SKM-1 treated with dmso at 0.1 percent for 144 hours (cell line): ENCODE results near the gene PATJ.
A peak's percentile ranks its signal among the peaks of the same experiment; 100 is the strongest.

Source experiments
- DNase-seq: peaks from one replicate; lab custom pipeline; 2025; ENCODE audit not compliant: unreplicated experiment; lab: John Stamatoyannopoulos, UW

The PATJ gene

DNA sequence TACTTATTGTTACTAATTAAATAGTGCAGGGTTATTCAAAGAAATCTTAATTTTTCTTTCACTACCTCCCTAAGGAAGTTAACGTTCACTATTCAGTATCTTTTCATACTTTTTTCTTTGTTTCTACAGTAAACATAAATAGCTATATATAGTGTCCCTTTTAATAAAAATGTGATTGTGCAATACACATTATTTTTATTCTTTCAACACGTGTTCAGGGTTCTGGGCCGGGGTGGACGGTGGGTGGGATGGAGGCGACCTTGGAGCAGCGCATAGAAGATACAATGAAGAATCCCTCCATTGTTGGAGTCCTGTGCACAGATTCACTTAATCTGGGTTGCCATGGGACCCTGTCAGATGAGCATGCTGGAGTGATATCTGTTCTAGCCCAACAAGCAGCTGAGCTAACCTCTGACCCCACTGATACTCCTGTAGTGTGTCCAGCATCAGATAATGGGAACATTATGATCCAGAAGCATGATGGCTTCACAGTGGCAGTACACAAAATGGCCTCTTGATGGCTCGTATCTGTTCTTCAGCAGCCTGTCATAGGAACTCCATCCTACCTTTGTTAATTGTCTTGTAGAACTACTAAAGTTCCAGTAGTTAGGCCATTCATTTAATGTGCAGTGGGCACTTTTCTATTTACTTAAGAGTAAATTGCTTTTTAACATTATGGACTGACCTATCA is 296.5 kb downstream of the PATJ start:
- DNase-seq: no peak

DNA sequence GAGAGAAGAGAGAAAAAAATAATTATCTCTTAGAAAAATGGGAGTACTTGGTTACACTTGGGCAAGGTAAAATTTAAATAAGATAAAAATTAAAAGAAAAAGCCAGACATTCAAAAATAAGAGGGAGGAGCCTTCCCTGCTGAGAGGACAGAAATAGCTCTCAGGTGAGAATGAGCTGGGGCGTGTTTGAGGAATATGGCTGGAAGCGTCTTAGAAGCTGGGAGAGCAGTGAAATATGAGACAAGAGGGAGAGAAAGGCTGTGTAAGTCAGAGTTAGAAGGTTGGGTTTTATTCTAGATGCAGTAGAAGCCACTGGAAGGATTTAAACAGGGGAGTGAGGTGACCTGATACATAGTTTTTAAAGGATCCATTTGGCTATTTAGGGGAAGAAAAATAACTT is 298.2 kb downstream of the PATJ start:
- DNase-seq: no peak

DNA sequence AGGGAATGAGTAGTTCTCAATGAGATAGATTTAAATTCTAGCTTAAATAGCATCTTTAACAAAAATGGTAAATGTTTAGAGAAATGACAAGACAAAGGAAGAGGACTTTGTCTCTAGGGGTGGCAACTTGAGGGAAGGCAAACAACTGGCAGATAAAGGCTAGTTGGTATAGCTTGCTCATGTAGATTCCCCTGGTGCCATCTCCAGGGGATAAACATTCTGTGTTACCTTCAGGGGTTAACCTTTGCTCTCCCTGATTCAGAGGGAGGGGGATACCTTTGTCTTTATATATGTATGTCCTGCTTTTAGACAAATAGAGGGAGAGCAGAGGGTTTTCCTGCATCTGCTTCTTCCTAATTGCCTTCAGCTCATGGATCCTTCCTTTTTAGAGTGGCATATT is 298.7 kb downstream of the PATJ start:
- no peak for DNase-seq

DNA sequence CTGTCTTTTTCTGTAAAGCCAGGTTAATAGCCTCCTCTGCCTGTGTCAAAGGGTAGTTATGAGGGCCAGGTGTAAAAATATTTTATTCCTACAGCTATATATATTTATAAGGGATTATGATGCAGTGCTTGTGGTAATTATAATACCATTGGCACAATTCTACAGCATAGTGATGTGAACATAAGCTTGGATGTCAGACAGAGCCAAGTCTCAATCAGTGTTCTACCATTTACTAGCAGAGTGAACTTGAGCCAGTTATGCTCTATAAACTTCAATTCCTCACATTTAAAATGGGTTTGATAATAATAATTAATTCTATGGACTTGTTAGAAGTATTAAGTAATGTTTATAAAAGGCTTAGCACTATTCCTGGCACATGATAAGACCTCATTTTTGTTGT is 300.9 kb downstream of the PATJ start:
- DNase-seq: no peak

DNA sequence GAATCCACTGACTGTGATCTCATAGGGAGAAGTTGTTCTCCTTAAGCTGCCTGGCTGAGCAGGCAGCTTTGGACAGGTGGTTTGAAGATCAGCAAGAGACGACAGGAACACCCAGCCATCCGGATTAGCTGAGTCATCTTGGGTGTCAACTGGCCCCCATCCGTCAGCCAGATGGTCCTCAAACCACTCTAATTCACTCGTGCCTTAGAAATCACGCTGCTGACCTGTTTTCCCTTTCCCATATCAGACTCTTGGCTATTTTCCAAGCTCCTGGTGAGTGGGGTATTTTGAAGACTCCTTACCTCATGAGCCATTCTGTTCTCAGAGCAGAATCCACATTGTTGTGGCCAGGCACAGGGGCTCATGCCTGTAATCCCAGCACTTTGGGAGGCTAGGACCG is 303.3 kb downstream of the PATJ start:
- no peak for DNase-seq

DNA sequence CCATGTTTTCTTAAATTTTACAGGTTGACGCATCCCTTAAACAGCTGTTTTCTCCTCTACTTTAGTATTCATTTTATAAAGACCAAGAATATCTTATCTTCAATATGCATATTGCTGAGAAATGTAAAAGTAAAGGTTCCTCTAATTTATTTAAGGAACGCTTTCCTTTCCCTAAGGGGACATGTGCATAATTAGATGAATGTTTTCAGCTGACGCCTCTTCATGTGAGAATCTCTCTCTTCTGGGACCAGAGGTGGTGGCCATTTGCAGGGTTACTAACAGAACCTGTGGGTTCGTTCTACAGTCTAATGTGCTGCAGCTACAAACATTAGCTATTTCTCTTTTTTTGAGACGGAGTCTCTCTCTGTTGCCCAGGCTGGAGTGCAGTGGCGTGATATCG is 304.6 kb downstream of the PATJ start:
- DNase-seq: no peak

DNA sequence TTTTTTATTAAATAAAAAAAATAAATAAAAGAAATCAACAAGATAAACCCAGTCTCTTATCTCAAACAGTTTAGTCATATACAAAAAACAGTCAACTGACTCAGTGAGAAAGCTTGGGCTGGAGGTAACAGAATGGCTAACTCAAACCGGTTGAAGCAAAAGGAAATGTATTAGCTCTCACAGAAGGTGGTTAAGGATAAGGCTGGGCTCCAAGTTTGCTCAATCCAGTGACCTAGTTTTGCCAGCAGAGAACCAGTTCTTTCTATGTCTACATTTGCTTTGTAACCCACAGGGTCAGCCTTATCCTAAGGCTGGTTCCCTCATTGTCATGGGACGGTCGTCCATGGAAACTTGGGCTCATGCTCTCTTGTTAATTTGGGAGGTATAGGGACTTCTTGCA is 307.9 kb downstream of the PATJ start:
- no peak for DNase-seq

DNA sequence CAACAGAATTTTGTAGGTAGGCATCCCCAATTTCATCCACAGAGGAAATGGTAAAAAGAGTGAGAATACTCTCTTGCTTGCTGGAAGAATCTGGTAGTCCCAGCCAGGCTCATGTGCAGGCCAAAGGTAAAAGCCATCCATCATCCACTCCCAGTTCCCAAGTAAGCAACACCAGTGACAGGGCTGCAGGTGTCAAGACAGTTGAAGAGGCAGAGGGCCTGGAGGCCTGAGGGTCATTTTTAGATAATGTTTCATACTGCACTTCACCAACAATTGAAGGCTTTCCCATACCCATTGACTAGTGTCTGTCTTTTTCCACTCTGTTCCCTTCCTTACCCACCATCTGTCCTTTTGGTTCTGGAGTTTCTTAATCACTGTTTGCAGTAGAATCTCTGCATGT is 310.7 kb downstream of the PATJ start:
- DNase-seq: no peak

DNA sequence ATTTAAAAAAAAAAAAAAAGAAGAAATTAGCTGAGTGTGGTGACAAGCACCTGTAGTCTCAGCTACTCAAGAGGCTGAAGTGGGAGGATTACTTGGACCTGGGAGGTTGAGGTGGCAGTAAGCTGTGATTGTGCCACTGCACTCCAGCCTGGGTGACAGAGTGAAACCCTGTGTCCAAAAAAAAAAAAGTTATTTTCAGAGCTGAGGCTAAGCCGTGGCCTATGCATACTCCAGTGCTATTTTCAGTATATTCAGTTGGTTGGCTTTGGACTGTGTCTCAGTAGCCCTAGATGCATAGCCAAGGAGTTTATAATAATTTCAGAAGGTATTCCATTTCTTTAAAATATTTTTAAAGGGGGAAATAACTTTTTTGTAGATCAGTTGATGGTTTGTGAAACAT is 311.9 kb downstream of the PATJ start:
- no peak for DNase-seq

DNA sequence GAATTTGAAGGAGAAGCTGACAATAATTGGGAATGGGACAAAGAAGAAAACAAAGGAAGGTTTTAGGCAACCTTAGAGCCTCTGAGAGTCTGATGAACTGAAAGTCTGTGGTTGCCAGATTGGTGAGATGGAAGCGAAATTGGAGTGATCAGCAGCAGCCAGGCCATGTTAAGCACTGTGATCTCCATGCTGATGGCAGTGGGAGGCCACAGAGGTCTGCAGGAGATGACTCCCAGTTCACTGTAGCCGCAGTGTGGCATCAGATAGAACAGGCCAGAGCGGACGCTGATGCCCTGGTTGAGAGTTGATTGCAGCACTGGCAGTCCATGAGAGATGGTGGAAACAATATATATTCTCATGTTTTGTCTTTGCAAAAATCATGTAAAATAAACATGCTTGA is 314.9 kb downstream of the PATJ start:
- DNase-seq: no peak

DNA sequence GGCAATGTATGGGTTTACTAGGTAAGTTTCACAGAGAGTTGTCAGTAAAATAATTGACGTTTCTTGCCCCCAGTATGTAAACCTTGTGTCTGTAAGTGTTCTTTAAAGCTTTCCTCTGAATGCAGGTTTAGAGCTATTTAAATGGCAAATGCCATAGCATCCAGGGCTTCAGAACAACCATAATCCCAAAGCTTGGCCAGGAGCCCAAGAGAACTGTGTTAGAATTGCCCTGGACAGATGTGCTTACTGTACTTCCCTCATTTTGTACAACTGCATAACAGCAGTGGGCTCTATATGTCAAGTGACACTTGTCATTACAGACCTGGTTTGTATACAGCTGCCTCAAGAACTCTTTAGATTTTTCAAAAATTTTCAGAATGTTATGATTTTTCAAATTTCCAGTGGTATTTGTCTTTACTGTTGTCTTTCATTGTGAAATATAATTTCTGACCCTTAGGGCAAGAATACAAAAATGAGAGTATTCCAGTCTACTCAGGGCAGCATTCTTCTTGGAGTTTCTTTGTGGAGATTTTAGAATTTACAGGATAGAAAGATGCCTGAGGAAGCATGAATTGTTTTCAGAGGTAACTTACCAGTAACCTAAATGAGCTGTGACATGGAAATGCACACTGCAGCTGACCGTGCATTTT is 315.5 kb downstream of the PATJ start:
- no peak for DNase-seq

DNA sequence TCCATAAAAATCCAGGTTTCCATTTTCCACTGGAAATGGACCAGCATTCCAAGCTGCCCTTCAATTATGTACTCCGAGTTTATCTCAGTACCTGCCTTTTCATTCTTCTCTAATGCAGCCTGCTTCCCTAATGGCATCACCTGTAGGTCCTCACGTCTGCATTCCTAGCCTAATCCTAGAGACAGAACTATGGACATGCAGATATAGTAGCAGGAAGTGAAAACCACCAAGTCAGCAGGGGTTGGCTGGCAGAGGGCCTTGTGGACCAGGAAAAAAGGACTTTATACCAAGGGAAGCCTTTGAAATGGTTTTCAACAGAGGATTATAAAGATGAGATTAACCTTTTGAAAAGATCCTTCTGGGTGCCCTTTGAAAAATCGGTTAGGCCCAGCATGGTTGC is 316.7 kb downstream of the PATJ start:
- no peak for DNase-seq

DNA sequence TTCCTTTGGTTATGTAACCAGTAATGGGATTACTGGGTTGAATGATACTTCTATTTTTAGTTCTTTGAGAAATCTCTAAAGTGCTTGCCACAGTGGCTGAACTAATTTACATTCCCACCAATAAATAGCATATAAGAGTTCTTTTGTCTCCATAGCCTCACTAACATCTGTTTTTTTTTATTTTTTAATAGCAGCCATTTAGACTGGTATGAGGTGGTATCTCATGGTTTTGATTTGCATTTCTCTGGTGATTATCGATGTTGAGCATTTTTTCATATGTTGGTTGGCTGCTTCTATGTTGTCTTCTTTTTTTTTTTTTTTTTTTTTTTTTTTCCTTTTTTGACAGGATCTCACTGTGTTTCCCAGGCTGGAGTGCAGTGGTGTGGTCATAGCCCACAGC is 319.8 kb downstream of the PATJ start:
- DNase-seq: no peak

DNA sequence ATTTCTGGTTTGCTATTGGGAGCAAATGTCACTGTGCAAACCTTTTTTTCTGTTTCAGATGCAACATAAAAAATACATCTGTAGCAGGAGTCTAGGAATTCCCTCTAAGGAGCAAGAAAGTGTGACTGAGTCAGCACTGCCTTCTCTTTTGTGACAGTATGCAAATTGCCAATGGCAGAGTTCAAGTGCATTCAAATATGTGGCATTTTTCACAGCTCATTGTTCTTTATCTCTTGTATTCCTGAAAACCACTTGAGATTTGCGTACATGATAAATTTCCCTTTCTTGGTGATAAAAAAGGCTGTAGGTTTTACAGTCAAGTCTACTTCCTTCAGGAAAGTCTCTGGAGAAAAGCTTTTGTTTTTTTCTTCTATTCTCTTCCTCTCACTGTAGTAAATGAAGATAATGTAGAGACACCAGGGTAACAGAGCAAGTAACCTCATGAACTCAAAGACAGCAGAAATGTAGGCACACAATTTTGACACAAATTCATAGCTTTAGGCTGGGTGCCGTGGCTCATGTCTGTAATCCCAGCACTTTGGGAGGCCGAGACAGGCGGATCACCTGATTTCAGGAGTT is 322.6 kb downstream of the PATJ start:
- no peak for DNase-seq

DNA sequence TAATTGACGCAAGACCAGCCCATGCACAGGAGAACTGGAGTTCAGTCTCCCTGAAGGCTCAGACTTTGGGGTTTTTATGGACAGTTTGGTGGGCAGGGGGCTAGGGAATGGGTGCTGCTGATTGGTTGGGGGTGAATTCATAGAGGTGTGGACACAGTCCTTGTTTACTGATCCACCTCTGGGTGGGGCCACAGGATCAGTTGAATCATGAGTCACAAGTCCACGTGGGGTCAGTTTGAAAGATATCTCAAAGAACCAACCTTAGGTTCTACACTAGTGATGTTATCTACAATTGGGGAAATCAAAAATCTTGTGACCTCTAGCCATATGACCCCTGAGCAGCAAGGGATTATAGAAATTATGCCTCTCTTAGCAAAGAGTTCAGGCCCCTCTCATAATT is 324.4 kb downstream of the PATJ start:
- DNase-seq: no peak

DNA sequence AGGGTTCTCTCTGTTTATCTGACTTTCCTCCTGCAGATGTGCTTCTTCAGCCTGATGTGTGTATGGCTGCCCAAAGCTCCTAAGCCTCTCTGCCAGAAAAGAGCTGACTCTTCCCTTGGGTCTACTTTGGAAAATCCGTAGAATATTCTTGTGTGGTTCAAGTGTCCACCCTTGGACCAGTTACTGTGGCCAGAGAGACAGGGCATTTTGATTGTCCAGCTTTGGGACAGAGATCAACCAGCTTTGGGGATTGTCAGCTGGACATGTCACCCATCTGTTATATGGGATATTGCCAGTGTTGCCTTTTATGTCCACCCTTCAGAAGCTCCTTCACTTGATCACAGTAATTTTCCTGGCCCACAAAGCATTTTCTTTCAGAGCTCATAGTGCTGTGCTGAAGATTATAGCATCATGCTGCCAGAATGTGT is 326.1 kb downstream of the PATJ start:
- no peak for DNase-seq

DNA sequence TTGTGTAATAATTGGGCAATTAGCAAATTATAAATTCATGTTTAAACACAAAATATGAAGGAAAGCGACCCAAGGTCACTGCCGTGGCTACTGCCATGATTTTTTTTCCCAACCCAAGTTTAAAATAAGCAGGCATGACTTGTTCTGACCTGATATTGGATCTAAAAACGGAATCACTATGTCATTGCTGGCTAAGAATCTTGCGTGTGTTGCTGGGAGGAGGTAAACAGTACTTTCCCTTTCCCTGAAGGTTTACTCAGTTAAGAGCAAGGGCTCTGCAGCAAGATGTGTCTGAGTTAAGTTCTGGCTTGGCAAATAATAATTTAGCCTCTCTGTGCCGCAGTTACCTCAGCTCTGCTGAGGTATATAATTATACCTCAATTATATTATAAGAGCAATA is 326.7 kb downstream of the PATJ start:
- no peak for DNase-seq

DNA sequence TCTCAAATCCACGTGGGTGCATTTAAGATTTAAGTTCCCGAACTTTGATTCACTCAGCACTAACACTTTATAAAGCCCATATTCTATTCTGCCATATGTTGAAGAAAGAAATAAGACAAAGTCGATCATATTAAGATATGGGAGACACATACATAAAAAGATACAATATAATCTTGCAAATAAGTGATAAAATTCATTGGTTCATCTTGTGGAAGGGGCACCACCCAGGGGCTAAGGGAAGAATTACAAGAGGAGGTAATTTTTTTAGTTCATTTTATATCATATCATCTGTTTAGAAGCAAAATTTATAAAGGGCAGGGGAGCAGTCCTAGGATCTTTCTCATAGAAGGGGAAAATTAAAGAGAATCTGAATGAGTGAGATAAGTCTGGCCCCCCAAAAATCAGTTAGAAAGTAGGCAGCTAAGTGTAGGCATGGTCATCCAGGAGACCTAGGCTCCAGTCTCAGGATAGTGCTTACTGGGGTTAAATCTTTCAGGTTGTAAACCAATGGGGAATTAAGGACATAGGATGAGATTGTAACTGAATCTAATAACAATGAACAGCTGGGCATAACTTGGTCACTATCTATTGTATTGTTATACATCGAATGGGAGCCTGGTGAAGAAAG is 328.2 kb downstream of the PATJ start:
- DNase-seq: peak; percentile 15

DNA sequence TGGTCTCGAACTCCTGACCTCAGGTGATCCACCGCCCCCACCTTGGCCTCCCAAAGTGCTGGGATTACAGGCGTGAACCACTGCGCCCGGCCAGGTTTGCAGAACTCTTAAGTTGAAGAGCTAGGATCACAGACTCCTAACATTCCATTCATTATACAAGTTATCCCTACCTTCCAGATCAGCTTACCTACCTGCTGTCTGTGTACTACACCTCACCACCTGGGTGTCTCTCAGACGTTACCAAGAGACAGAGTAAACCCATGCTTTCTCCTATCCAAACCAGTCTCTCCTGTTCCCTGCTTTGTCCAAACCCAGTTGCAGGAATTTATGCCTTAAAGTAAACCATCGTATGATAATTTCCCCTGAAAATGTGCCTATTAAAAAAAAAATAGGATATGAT is 329.4 kb downstream of the PATJ start:
- DNase-seq: no peak

DNA sequence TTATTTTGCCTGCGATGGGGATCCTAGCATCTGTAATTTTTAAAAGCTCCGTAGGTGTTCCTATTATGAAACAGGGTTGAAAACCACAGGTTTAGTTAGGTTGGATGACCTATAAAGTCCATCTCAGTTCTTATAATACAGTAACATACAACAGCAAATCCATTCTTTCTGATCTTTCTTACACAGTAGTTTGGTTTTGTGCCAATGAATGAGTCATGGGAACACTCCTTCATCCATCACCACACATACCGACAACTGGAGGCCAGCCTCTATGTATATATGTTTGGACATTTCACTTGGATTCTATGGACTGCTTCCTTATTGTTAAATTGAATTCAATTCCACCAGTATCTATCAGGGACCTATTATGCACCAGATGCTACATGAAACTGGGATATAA is 334.0 kb downstream of the PATJ start:
- no peak for DNase-seq

DNA sequence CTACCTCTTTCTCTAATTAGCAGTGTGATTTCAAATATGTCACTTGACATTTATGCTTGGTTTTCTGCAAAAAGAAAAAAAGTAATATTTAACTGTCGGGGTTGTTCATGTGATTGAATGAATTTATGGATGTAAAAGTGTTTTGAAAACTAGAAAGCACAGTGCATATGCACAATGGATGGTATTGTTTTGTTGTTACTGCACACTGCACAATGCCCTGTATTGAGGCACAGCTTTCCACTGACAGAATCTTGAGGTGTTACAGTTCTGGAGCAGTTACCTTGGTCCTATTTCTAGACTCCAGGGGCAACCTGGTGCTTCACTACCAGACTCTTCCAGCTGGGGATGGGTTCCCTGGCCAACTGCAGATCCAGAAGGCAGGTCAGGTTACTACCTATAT is 335.5 kb downstream of the PATJ start:
- DNase-seq: no peak
